GM12878 (cell line): Measurements from ENCODE around the gene FBXO42. TPM values are rescaled to one million over a fixed set of nuclear protein-coding genes. Genes with fewer than 3 reads are reported as not detected.

ENCODE experiments used
- ATAC-seq: fragments of 200-7000 bp; cut with Tn5 transposase; 3 replicates; pipeline ENCODE4 v1.9.1; 2020; ENCODE audit warnings: mild to moderate bottlenecking, moderate library complexity
- BruUV-seq: library from RNA; stranded (reverse); fragments of 400-500 nt; replicated peaks from 2 replicates; lab custom pipeline; 2021; lab: Mats Ljungman, UMichigan
- CTCF ChIA-PET: fragments of 300-600 bp; sonication (Branson Sonifier 250); formaldehyde crosslinking; extraction: SDS; loops from one replicate; lab custom pipeline; 2021; ENCODE audit warnings: inconsistent platforms; lab: Yijun Ruan, JAX
- POLR2A ChIA-PET: fragments of 350-600 bp; formaldehyde crosslinking; extraction: SDS; loops from one replicate; lab custom pipeline; 2021; ENCODE audit warnings: inconsistent platforms; lab: Charles Lee
- RAD21 ChIA-PET: fragments of 300-600 bp; sonication (Branson Sonifier 250); formaldehyde crosslinking; loops from one replicate; lab custom pipeline; 2023; ENCODE audit warnings: antibody characterized with exemption; ENCODE audit not compliant: unreplicated experiment; lab: Charles Lee
- SMC1A ChIA-PET: fragments of 300-600 bp; sonication (Branson Sonifier 250); formaldehyde crosslinking; loops from one replicate; lab custom pipeline; 2023; ENCODE audit not compliant: unreplicated experiment, uncharacterized antibody; lab: Charles Lee
- DNase-seq: peaks from one replicate; pipeline ENCODE4 v3.0.0-alpha.2; 2011; ENCODE audit warnings: low read depth, low spot score
- FAIRE-seq: peaks from 3 replicates; lab custom pipeline; 2011; peaks lifted over from hg19 to GRCh38; lab: Jason Lieb, UNC
- H2AFZ ChIP-seq: 2 replicates; pipeline ENCODE4 v1.6.0; 2011; ENCODE audit warnings: low read depth, low read length, control low read depth; ENCODE audit not compliant: control insufficient read depth
- H3K27ac ChIP-seq: 2 replicates; pipeline ENCODE4 v1.5.1; 2011; ENCODE audit warnings: control low read depth; ENCODE audit not compliant: control insufficient read depth, insufficient read depth
- H3K27me3 ChIP-seq, 2 experiments: replicated peaks in 1 of 2; 2 replicates each; pipeline versions ENCODE4 v1.6.0 to v1.6.1; 2011; ENCODE audit warnings: low read length in 1 of 2; ENCODE audit not compliant: control insufficient read depth in 2 of 2, insufficient read depth in 2 of 2
- H3K36me3 ChIP-seq, 2 experiments: 2 replicates each; pipeline ENCODE4 v1.5.1; 2011; ENCODE audit warnings: low read length in 1 of 2; ENCODE audit not compliant: control insufficient read depth in 2 of 2, insufficient read depth in 2 of 2
- H3K4me1 ChIP-seq: 2 replicates; pipeline ENCODE4 v1.6.1; 2011; ENCODE audit warnings: mild to moderate bottlenecking, low read length, moderate library complexity, mixed read lengths; ENCODE audit not compliant: control insufficient read depth, insufficient read depth
- H3K4me2 ChIP-seq: 2 replicates; pipeline ENCODE4 v1.6.0; 2011; ENCODE audit warnings: control low read depth; ENCODE audit not compliant: control insufficient read depth, insufficient read depth
- H3K4me3 ChIP-seq: fragments of 200-600 bp; sonication (generic); 2 replicates; pipeline ENCODE4 v1.5.1; 2016
- H3K79me2 ChIP-seq: 2 replicates; pipeline ENCODE4 v1.6.0; 2011; ENCODE audit warnings: low read length; ENCODE audit not compliant: control insufficient read depth, insufficient read depth
- H3K9ac ChIP-seq: 2 replicates; pipeline ENCODE4 v1.8.0; 2011; ENCODE audit warnings: low read length, control low read depth, mixed read lengths; ENCODE audit not compliant: control insufficient read depth, insufficient read depth
- H3K9me3 ChIP-seq: replicated peaks from 3 replicates; pipeline ENCODE4 v1.5.1; 2011; ENCODE audit warnings: mild to moderate bottlenecking, low read length; ENCODE audit not compliant: control insufficient read depth, insufficient read depth
- H4K20me1 ChIP-seq: 2 replicates; pipeline ENCODE4 v1.6.0; 2011; ENCODE audit not compliant: control insufficient read depth, insufficient read depth
- BACH1 ChIP-seq: fragments of 450-650 bp; IDR thresholded peaks from 2 replicates; pipeline ENCODE4 v1.6.1; 2017; ENCODE audit warnings: mild to moderate bottlenecking, borderline replicate concordance
- BCL11A ChIP-seq: IDR thresholded peaks from 2 replicates; pipeline ENCODE4 v1.6.1; 2011; ENCODE audit warnings: low read depth, low read length
- CBFB ChIP-seq: IDR thresholded peaks from 2 replicates; pipeline ENCODE4 v1.6.1; 2016; ENCODE audit warnings: antibody characterized with exemption, low read depth
- CREB1 ChIP-seq: IDR thresholded peaks from 2 replicates; pipeline ENCODE4 v1.6.1; 2012; ENCODE audit warnings: low read depth, mild to moderate bottlenecking, inconsistent platforms
- E2F4 ChIP-seq: IDR thresholded peaks from 2 replicates; pipeline ENCODE4 v1.6.1; 2012; ENCODE audit warnings: low read depth, low read length, improper control_type of control experiment
- E2F8 ChIP-seq: fragments of 450-650 bp; IDR thresholded peaks from 2 replicates; pipeline ENCODE4 v1.6.1; 2018; ENCODE audit warnings: mild to moderate bottlenecking, low read depth, moderate library complexity; ENCODE audit not compliant: partially characterized antibody
- E4F1 ChIP-seq: fragments of 450-650 bp; IDR thresholded peaks from 2 replicates; pipeline ENCODE4 v1.6.1; 2018; ENCODE audit warnings: borderline replicate concordance, mild to moderate bottlenecking; ENCODE audit not compliant: partially characterized antibody
- KLF5 ChIP-seq: fragments of 450-650 bp; IDR thresholded peaks from 2 replicates; pipeline ENCODE4 v1.6.1; 2014; ENCODE audit warnings: mild to moderate bottlenecking; ENCODE audit not compliant: partially characterized antibody
- MXI1 ChIP-seq: fragments of 150-350 bp; IDR thresholded peaks from 2 replicates; pipeline ENCODE4 v1.6.1; 2011; ENCODE audit warnings: low read depth, mild to moderate bottlenecking, inconsistent platforms, low read length, improper control_type of control experiment
- NR2C1 ChIP-seq: fragments of 450-650 bp; IDR thresholded peaks from 2 replicates; pipeline ENCODE4 v1.6.1; 2017; ENCODE audit warnings: antibody characterized with exemption, mild to moderate bottlenecking, moderate library complexity
- PKNOX1 ChIP-seq: fragments of 450-650 bp; IDR thresholded peaks from 2 replicates; pipeline ENCODE4 v1.6.1; 2016; ENCODE audit warnings: mild to moderate bottlenecking
- PML ChIP-seq: IDR thresholded peaks from 2 replicates; pipeline ENCODE4 v1.6.1; 2012; ENCODE audit warnings: low read length, inconsistent platforms
- RAD21 ChIP-seq: IDR thresholded peaks from 2 replicates; pipeline ENCODE4 v1.6.1; 2011; ENCODE audit warnings: mild to moderate bottlenecking, low read depth, low read length, moderate library complexity; ENCODE audit not compliant: insufficient read depth
- TCF12 ChIP-seq: IDR thresholded peaks from 2 replicates; pipeline ENCODE4 v1.6.1; 2011; ENCODE audit warnings: low read depth, mild to moderate bottlenecking, low read length
- YBX1 ChIP-seq: fragments of 450-650 bp; IDR thresholded peaks from 2 replicates; pipeline ENCODE4 v1.6.1; 2016; ENCODE audit warnings: antibody characterized with exemption
- ZBTB33 ChIP-seq: fragments of 450-650 bp; IDR thresholded peaks from 2 replicates; pipeline ENCODE4 v1.6.1; 2017; ENCODE audit warnings: mild to moderate bottlenecking
- WGBS: methylation state at CpG from one replicate; pipeline ENCODE4 v1.1.6; 2016; ENCODE audit warnings: low lambda C conversion rate; ENCODE audit not compliant: insufficient replicate concordance, insufficient coverage; ENCODE audit errors: missing lambda C conversion rate; 5-methylcytosine and 5-hydroxymethylcytosine counted together
- in situ Hi-C: fragments of 300-500 bp; cut with MboI; formaldehyde crosslinking; loops from 9 replicates; pipeline ENCODE4 v1.14.3; 2018; ENCODE audit warnings: mixed read lengths
- intact Hi-C: fragments of 100-400 bp; cut with micrococcal nuclease; formaldehyde crosslinking; loops from one replicate; pipeline ENCODE4 v1.14.2; 2022; ENCODE audit not compliant: unreplicated experiment
- polyA plus RNA-seq, 11 experiments: library from polyadenylated mRNA; depleted of rRNA in 4 of 11; unstranded in 6 of 11; stranded (reverse) in 5 of 11; fragments of >200 nt; fragmentation: Nextera tagmentation in 4 of 11; fragmentation: Illumina TruSeq in 1 of 11; extraction: Ambion mirVana in 4 of 11; extraction: Trizol in 1 of 11; gene quantifications; 1 replicate in 1 of 11; 2 replicates in 10 of 11; pipeline versions ENCODE4 v1.2.1 to v1.2.3, GENCODE V29; 2011 to 2016; ENCODE audit warnings: inconsistent platforms in 2 of 11, missing spikeins in 2 of 11, low read depth in 1 of 11
- total RNA-seq, 4 experiments: library from RNA; depleted of rRNA in 3 of 4; stranded (reverse); fragments of >200 nt in 3 of 4; fragmentation: Illumina TruSeq in 1 of 4; extraction: Trizol in 1 of 4; gene quantifications; 2 replicates each; pipeline versions ENCODE4 v1.2.1 to v1.2.3, GENCODE V29; 2013 to 2021

Gene FBXO42
- total and polyA plus RNA-seq, 10 of the 15 experiments (the other 5 are each of a cell fraction or from before 2014, with no cell fraction given) = 6.1 to 23.8 (median 15.2) TPM

- DNase-seq (no peak), FAIRE-seq (no peak), ATAC-seq (no peak)
- Histone ChIP-seq H3K27me3 (peaks cover 2 to 7% of the 10 kb centered on the region in 2 experiments), H3K4me1 (no peaks in the 10 kb centered on the region), H3K36me3 (no peaks in the 10 kb centered on the region), H3K4me3 (no peak overlapping the region), H3K9ac (no peak overlapping the region), H2AFZ (no peak overlapping the region), H3K9me3 (no peaks in the 10 kb centered on the region), H3K27ac (no peak overlapping the region), H3K79me2 (no peaks in the 10 kb centered on the region), H4K20me1 (no peaks in the 10 kb centered on the region), H3K4me2 (no peak overlapping the region)
- SMC1A ChIA-PET = no interaction called here
- CTCF ChIA-PET = no interaction called here
- WGBS = 73% methylated on average over 30 of the region's 46 CpGs
- in situ Hi-C loops (no loop called here), intact Hi-C loops (no loop called here)
- POLR2A ChIA-PET = no interaction called here
- RAD21 ChIA-PET = no interaction called here
- BruUV-seq = no TSS peak
- no peak for TF ChIP-seq E2F8
- no peak for TF ChIP-seq TCF12
- TF ChIP-seq BACH1 = no peak
- TF ChIP-seq CREB1 = no peak
- no peak for TF ChIP-seq PKNOX1
- no peak for TF ChIP-seq YBX1
- no peak for TF ChIP-seq CBFB
- TF ChIP-seq E4F1 = no peak
- TF ChIP-seq PML = no peak
- no peak for TF ChIP-seq KLF5
- TF ChIP-seq E2F4 = no peak
- no peak for TF ChIP-seq RAD21
- TF ChIP-seq BCL11A = no peak
- TF ChIP-seq ZBTB33 = no peak
- TF ChIP-seq NR2C1 = no peak
- TF ChIP-seq MXI1 = no peak
These were observed 125.6 kb downstream of the FBXO42 start for GRCh38 chr1:16226490-16227179.
